ENCODE results near the gene EXOC3.

The EXOC3 gene

DNA sequence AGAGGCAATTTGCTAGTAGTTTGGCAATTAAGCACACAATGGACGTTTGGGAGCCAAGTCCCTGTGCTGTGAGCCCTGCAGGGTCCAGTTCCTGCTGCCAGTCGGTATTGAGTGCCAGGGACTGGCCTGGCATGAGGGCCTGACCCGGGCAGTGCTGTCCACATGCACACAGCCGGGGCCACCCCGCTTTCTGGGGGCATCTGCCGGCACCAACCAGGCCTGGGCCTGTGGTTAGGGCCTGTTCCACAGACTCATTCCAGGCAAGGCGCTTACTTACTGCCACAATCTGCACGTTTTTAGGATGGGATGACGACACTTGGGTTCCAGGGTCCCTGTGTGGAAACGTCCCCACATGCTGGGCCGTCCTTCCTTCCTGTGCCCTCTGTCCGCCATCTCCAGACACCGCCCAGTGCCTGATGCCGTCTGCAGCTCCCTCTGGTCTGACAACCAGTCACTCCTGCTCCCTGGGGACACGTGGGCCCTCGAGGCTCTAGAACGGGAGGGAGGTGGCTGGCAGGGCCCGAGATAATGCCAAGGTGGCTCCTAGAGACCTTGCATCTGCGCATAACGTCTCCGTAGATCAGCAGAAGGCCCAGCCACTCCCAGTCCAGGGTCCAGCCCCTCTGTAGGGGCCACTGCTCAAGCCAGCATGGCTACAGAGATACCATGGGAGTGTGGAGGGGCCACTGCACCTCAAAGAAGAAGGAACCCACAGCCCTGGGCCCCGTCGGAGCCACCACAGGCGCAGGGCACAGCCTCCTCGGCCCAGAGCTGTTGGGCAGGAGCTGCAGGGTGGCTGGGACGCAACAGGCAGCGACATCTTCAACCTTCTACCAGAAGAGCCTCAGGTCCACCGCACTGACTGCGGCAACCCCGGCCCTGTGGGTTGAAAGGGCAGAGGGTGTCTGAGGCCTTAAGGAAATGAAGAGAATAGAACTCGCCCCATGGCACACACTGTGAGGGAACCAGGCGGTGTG lies 56.5 kb downstream of the EXOC3 start:
- no peak for DNase-seq (ENCODE audit: low read depth)
- TF ChIP-seq, protein P1, sequence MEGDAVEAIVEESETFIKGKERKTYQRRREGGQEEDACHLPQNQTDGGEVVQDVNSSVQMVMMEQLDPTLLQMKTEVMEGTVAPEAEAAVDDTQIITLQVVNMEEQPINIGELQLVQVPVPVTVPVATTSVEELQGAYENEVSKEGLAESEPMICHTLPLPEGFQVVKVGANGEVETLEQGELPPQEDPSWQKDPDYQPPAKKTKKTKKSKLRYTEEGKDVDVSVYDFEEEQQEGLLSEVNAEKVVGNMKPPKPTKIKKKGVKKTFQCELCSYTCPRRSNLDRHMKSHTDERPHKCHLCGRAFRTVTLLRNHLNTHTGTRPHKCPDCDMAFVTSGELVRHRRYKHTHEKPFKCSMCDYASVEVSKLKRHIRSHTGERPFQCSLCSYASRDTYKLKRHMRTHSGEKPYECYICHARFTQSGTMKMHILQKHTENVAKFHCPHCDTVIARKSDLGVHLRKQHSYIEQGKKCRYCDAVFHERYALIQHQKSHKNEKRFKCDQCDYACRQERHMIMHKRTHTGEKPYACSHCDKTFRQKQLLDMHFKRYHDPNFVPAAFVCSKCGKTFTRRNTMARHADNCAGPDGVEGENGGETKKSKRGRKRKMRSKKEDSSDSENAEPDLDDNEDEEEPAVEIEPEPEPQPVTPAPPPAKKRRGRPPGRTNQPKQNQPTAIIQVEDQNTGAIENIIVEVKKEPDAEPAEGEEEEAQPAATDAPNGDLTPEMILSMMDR (conservative IDR thresholded peaks at IDR 0.05; ENCODE audit: control insufficient read depth, insufficient read depth, low read depth, low read length) = no peak
- no peak overlapping the region for H3K4me3 ChIP-seq (ENCODE audit: control insufficient read depth, low read depth, low read length)

DNA sequence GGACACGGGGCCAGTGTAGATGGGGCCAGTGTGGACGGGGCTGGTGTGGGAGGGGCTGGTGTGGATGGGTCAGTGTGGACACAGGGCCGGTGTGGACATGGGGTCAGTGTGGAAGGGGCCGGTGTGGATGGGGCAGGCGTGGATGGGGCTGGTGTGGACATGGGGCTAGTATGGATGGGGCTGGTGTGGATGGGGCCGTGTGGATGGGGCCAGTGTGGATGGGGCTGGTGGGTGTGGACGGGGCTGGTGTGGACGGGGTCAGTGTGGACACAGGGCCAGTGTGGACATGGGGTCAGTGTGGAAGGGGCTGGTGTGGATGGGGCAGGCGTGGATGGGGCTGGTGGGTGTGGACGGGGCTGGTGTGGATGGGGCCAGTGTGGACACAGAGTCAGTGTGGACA lies 57.5 kb downstream of the EXOC3 start:
- H3K4me3 ChIP-seq (ENCODE audit: control insufficient read depth, low read depth, low read length) = no peak overlapping the region
- no peak for DNase-seq (ENCODE audit: low read depth)
- TF ChIP-seq, protein P1 (conservative IDR thresholded peaks at IDR 0.05; ENCODE audit: control insufficient read depth, insufficient read depth, low read depth, low read length) = no peak

DNA sequence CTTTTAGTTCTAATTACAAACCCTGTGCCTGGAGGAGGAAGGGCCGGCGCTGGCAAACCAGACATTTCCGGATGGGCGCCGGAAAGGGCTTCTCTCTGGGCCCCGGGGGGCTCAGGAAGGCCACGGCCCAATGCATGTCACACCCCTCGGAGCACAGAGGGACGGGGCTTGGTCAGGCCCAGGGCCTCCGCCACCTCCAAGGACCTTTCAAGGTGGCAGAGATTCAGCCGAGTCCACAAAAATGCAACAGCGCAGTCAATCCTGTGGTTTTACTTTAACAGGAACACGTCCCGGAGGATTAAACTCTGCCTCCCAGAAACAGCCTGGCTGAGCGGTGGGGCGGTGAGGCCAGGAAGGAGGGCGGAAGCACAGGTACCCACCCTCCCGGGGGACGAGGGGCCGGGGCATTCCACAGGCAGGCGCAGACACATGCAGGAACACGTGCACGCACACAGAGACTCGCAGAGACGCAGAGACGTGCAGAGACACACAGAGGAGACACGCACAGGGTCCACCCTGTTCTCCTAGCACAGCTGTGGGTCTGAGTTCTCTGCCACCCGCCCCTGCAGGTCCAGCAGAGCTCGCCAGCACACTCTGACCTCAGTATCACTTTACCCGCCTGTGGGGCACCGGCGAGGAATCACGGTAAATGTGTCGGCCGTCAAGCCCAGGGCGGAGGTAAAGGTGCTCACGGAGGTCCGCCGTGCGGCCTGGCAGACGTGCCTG lies 58.3 kb downstream of the EXOC3 start:
- H3K4me3 ChIP-seq (ENCODE audit: control insufficient read depth, low read depth, low read length) = no peak overlapping the region
- no peak for DNase-seq (ENCODE audit: low read depth)
- TF ChIP-seq, protein P1 (conservative IDR thresholded peaks at IDR 0.05; ENCODE audit: control insufficient read depth, insufficient read depth, low read depth, low read length) = no peak

DNA sequence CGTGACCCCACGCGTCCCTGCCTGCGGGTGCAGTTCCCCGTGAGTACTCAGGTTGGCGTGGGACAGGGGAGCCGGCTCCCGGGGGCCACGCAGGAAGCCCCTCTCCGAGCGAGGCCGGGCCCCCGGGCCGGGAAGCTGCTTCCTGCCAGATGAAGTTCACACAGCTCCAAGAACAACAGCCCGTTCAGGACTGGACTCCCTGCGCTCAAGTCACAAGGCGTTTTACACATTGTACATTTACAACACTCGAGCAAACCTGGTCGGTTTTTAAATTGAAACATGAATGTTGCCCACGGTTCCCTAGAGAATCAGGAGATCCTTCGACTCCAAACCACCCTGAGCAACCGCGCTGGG lies 58.8 kb downstream of the EXOC3 start:
- TF ChIP-seq, protein P1 (conservative IDR thresholded peaks at IDR 0.05; ENCODE audit: control insufficient read depth, insufficient read depth, low read depth, low read length) = no peak
- no peak overlapping the region for H3K4me3 ChIP-seq (ENCODE audit: control insufficient read depth, low read depth, low read length)

DNA sequence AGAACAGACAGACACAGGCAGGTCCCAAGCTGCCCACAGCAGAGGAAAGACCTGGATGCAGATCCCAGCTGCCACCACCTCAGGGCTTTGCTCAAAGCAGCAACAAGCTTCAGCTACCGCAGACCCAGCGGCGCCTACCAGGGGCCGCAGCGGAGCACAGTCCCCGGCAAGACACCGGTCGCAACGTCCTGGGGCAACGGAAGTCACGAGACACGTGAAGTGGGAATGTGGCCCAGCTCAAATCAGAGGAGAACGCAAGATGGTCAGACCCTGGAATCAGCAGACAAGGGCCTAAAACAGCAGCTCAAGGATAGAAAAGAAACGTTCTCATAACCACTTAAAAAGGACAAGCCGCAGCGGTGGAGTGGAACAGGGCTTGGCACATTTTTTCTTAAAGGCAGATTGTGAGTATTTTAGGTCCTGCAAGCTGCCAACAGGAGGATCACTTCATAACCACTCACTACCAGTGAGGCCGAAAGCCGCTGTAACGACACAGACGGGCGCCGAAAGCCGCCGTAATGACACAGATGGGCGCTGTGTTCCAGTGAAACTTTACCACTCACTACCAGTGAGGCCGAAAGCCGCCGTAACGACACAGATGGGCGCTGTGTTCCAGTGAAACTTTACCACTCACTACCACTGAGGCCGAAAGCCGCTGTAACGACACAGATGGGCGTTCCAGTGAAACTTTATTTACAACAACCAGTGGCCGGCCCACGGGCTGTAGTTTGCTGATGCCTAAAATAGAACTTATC lies 59.5 kb downstream of the EXOC3 start:
- TF ChIP-seq, protein P1 (conservative IDR thresholded peaks at IDR 0.05; ENCODE audit: control insufficient read depth, insufficient read depth, low read depth, low read length) = no peak
- no peak overlapping the region for H3K4me3 ChIP-seq (ENCODE audit: control insufficient read depth, low read depth, low read length)
- DNase-seq (ENCODE audit: low read depth) = no peak

More for the DNA sequence above, 58.8 kb downstream of the EXOC3 start:
- DNase-seq (ENCODE audit: low read depth) = no peak

Measured in fibroblast of mammary gland (primary cell).